Naive thymus-derived CD8-positive, alpha-beta T cell (primary cell): ENCODE data around the gene ROR1. TPM values are rescaled to one million over a fixed set of nuclear protein-coding genes. Genes with fewer than 3 reads are reported as not detected.

Experiments used
- ATAC-seq, 2 donors: fragments of 150-1000 bp; cut with Tn5 transposase in 1 of 2; sonication (Bioruptor Pico), chemical (Tn5 transposase) in 1 of 2; 1 replicate in 1 of 2; 2 replicates in 1 of 2; pipeline ENCODE4 v1.10.0; 2021; ENCODE audit warnings: mild to moderate bottlenecking in 2 of 2, moderate library complexity in 2 of 2
- POLR2A ChIA-PET: fragments of 350-600 bp; sonication (Branson Sonifier 250); formaldehyde crosslinking; loops from one replicate; lab custom pipeline; 2021; ENCODE audit warnings: antibody characterized with exemption; lab: Charles Lee
- DNase-seq, 10 donors: peaks; one replicate each; pipeline versions ENCODE4 v3.0.0 to v3.0.0-alpha.2; 2020 to 2022
- H3K27ac Mint-ChIP-seq, 10 donors: one replicate each; pipeline ENCODE4 v1.8.0; 2020 to 2022; ENCODE audit warnings: mild to moderate bottlenecking in 10 of 10, mixed read lengths in 10 of 10, moderate library complexity in 4 of 10, inconsistent platforms in 1 of 10
- H3K27me3 Mint-ChIP-seq, 5 donors: one replicate each; pipeline ENCODE4 v1.8.0; 2021 to 2022; ENCODE audit warnings: mixed read lengths in 5 of 5
- H3K36me3 Mint-ChIP-seq, 3 donors: one replicate each; pipeline ENCODE4 v1.8.0; 2020 to 2022; ENCODE audit warnings: mixed read lengths in 3 of 3, mild to moderate bottlenecking in 2 of 3, inconsistent platforms in 1 of 3
- H3K4me1 Mint-ChIP-seq, 4 donors: one replicate each; pipeline ENCODE4 v1.8.0; 2021 to 2022; ENCODE audit warnings: mixed read lengths in 4 of 4
- H3K4me3 Mint-ChIP-seq, 10 donors: one replicate each; pipeline ENCODE4 v1.8.0; 2020 to 2022; ENCODE audit warnings: mild to moderate bottlenecking in 10 of 10, mixed read lengths in 10 of 10, moderate library complexity in 6 of 10, inconsistent platforms in 1 of 10
- H3K9me3 Mint-ChIP-seq, 9 donors: one replicate each; pipeline ENCODE4 v1.8.0; 2020 to 2022; ENCODE audit warnings: mixed read lengths in 9 of 9, mild to moderate bottlenecking in 3 of 9, inconsistent platforms in 1 of 9, moderate library complexity in 1 of 9
- polyA plus RNA-seq, 3 donors: library from polyadenylated mRNA; unstranded; fragments of 300-500 nt; fragmentation: Illumina TruSeq; gene quantifications; one replicate each; pipeline ENCODE4 v1.2.3, GENCODE V29; 2021
- total RNA-seq, 8 experiments: library from RNA in 2 of 8; stranded (reverse) in 2 of 8; gene quantifications; one replicate each; pipeline ENCODE4 v1.2.3 and lab custom pipeline; 2021 to 2026

The ROR1 gene
- total and polyA plus RNA-seq, 5 experiments from 2014 or later, result 0.44 to 0.80 TPM; not detected in 3

- H3K27me3 Mint-ChIP-seq, result peaks cover 0 to under 1% (median 0%) of the 10 kb centered on the region in 5 donors
- no peaks in the 10 kb centered on the region for H3K36me3 Mint-ChIP-seq
- no peaks in the 10 kb centered on the region for H3K4me1 Mint-ChIP-seq
- DNase-seq (no peak), ATAC-seq (no peak)
- POLR2A ChIA-PET, result no interaction called here
- no peak overlapping the region for H3K27ac Mint-ChIP-seq
- no peak overlapping the region for H3K4me3 Mint-ChIP-seq
- H3K9me3 Mint-ChIP-seq, result peaks cover 0 to 3% (median 0%) of the 10 kb centered on the region in 9 donors
Measured at GRCh38 chr1:64052777-64053176, 279.0 kb downstream of the ROR1 start.

GRCh38 chr1:64055310-64055709 lies 281.5 kb downstream of the ROR1 start:
- Mint-ChIP-seq H3K27ac (no peak overlapping the region), H3K4me3 (no peak overlapping the region), H3K4me1 (no peaks in the 10 kb centered on the region), H3K9me3 (peaks cover 0 to 20% (median 3%) of the 10 kb centered on the region in 9 donors), H3K36me3 (peaks cover 0 to 3% (median 0%) of the 10 kb centered on the region in 3 donors), H3K27me3 (peaks cover 0 to 3% (median 1%) of the 10 kb centered on the region in 5 donors)
- POLR2A ChIA-PET, result no interaction called here
- DNase-seq (no peak), ATAC-seq (no peak)

GRCh38 chr1:64059556-64059955 lies 285.7 kb downstream of the ROR1 start:
- ATAC-seq (no peak), DNase-seq (no peak)
- Mint-ChIP-seq H3K4me1 (peaks cover 0 to 3% (median 0%) of the 10 kb centered on the region in 4 donors), H3K27me3 (peaks cover 0 to 18% (median 3%) of the 10 kb centered on the region in 5 donors), H3K36me3 (peaks cover 0 to 5% (median 3%) of the 10 kb centered on the region in 3 donors), H3K9me3 (peaks cover 0 to 31% (median 3%) of the 10 kb centered on the region in 9 donors), H3K27ac (no peak overlapping the region), H3K4me3 (no peak overlapping the region)
- POLR2A ChIA-PET, result no interaction called here

- peaks cover 0 to 18% (median 3%) of the 10 kb centered on the region in 5 donors for H3K27me3 Mint-ChIP-seq
- no peak for DNase-seq
- H3K4me3 Mint-ChIP-seq, result no peak overlapping the region
- no peak overlapping the region for H3K27ac Mint-ChIP-seq
- H3K4me1 Mint-ChIP-seq, result peaks cover 0 to 3% (median 0%) of the 10 kb centered on the region in 4 donors
- ATAC-seq, result no peak
- POLR2A ChIA-PET, result no interaction called here
- peaks cover 0 to 31% (median 3%) of the 10 kb centered on the region in 9 donors for H3K9me3 Mint-ChIP-seq
- peaks cover 0 to 5% (median 3%) of the 10 kb centered on the region in 3 donors for H3K36me3 Mint-ChIP-seq
Measured at GRCh38 chr1:64060611-64061302, 286.9 kb downstream of the ROR1 start.

GRCh38 chr1:64061430-64062104 lies 287.8 kb downstream of the ROR1 start:
- ATAC-seq (no peak), DNase-seq (no peak)
- Mint-ChIP-seq H3K27me3 (peaks cover 0 to 18% (median 3%) of the 10 kb centered on the region in 5 donors), H3K27ac (no peak overlapping the region), H3K4me1 (peaks cover 0 to 3% (median 0%) of the 10 kb centered on the region in 4 donors), H3K4me3 (no peak overlapping the region), H3K36me3 (peaks cover 0 to 5% (median 3%) of the 10 kb centered on the region in 3 donors), H3K9me3 (peaks cover 0 to 31% (median 3%) of the 10 kb centered on the region in 9 donors)
- POLR2A ChIA-PET, result no interaction called here

GRCh38 chr1:64062529-64062928 lies 288.7 kb downstream of the ROR1 start:
- no peak overlapping the region for H3K27ac Mint-ChIP-seq
- peaks cover 0 to 5% (median 3%) of the 10 kb centered on the region in 3 donors for H3K36me3 Mint-ChIP-seq
- H3K4me1 Mint-ChIP-seq, result peaks cover 0 to 3% (median 0%) of the 10 kb centered on the region in 4 donors
- H3K4me3 Mint-ChIP-seq, result no peak overlapping the region
- H3K27me3 Mint-ChIP-seq, result peaks cover 0 to 18% (median 3%) of the 10 kb centered on the region in 5 donors
- DNase-seq (no peak), ATAC-seq (no peak)
- H3K9me3 Mint-ChIP-seq, result peaks cover 0 to 30% (median 3%) of the 10 kb centered on the region in 9 donors
- POLR2A ChIA-PET, result no interaction called here

- POLR2A ChIA-PET, result no interaction called here
- H3K4me3 Mint-ChIP-seq, result no peak overlapping the region
- no peak overlapping the region for H3K27ac Mint-ChIP-seq
- H3K27me3 Mint-ChIP-seq, result peaks cover 0 to 18% (median 2%) of the 10 kb centered on the region in 5 donors
- DNase-seq (no peak), ATAC-seq (no peak)
- peaks cover 0 to 3% (median 0%) of the 10 kb centered on the region in 4 donors for H3K4me1 Mint-ChIP-seq
- peaks cover 0 to 25% (median 3%) of the 10 kb centered on the region in 9 donors for H3K9me3 Mint-ChIP-seq
- peaks cover 0 to 5% (median 3%) of the 10 kb centered on the region in 3 donors for H3K36me3 Mint-ChIP-seq
Measured at GRCh38 chr1:64062941-64063581, 289.2 kb downstream of the ROR1 start.

- H3K4me3 Mint-ChIP-seq, result no peak overlapping the region
- no peak overlapping the region for H3K27ac Mint-ChIP-seq
- POLR2A ChIA-PET, result no interaction called here
- DNase-seq (no peak), ATAC-seq (no peak)
- peaks cover 0 to 3% (median 0%) of the 10 kb centered on the region in 4 donors for H3K4me1 Mint-ChIP-seq
- peaks cover 0 to 15% (median 1%) of the 10 kb centered on the region in 5 donors for H3K27me3 Mint-ChIP-seq
- H3K36me3 Mint-ChIP-seq, result peaks cover 0 to 5% (median 0%) of the 10 kb centered on the region in 3 donors
- H3K9me3 Mint-ChIP-seq, result peaks cover 0 to 11% (median 0%) of the 10 kb centered on the region in 9 donors
Measured at GRCh38 chr1:64065571-64065970, 291.8 kb downstream of the ROR1 start.

- H3K4me1 Mint-ChIP-seq, result no peaks in the 10 kb centered on the region
- ATAC-seq, result no peak
- no peaks in the 10 kb centered on the region for H3K36me3 Mint-ChIP-seq
- H3K27ac Mint-ChIP-seq, result no peak overlapping the region
- H3K9me3 Mint-ChIP-seq, result no peaks in the 10 kb centered on the region
- H3K27me3 Mint-ChIP-seq, result peaks cover 0 to 6% (median 0%) of the 10 kb centered on the region in 5 donors
- POLR2A ChIA-PET, result no interaction called here
- no peak for DNase-seq
- no peak overlapping the region for H3K4me3 Mint-ChIP-seq
Measured at GRCh38 chr1:64072089-64072793, 298.4 kb downstream of the ROR1 start.

GRCh38 chr1:64073705-64074104 lies 299.9 kb downstream of the ROR1 start:
- peaks cover 0 to 6% (median 0%) of the 10 kb centered on the region in 5 donors for H3K27me3 Mint-ChIP-seq

GRCh38 chr1:64074767-64075166 lies 300.9 kb downstream of the ROR1 start:
- H3K4me3 Mint-ChIP-seq, result no peak overlapping the region
- DNase-seq, result no peak
- H3K36me3 Mint-ChIP-seq, result no peaks in the 10 kb centered on the region
- no peak for ATAC-seq
- no peaks in the 10 kb centered on the region for H3K9me3 Mint-ChIP-seq
- H3K4me1 Mint-ChIP-seq, result no peaks in the 10 kb centered on the region
- H3K27ac Mint-ChIP-seq, result no peak overlapping the region
- H3K27me3 Mint-ChIP-seq, result peaks cover 0 to 6% (median 0%) of the 10 kb centered on the region in 5 donors
- POLR2A ChIA-PET, result no interaction called here

More at GRCh38 chr1:64073705-64074104, 299.9 kb downstream of the ROR1 start:
- Mint-ChIP-seq H3K9me3 (no peaks in the 10 kb centered on the region), H3K4me3 (no peak overlapping the region), H3K4me1 (no peaks in the 10 kb centered on the region), H3K27ac (no peak overlapping the region), H3K36me3 (no peaks in the 10 kb centered on the region)
- ATAC-seq (no peak), DNase-seq (no peak)
- POLR2A ChIA-PET, result no interaction called here

GRCh38 chr1:64077281-64077940 lies 303.6 kb downstream of the ROR1 start:
- Mint-ChIP-seq H3K27ac (no peak overlapping the region), H3K4me1 (no peaks in the 10 kb centered on the region), H3K9me3 (no peaks in the 10 kb centered on the region), H3K36me3 (no peaks in the 10 kb centered on the region), H3K27me3 (no peaks in the 10 kb centered on the region), H3K4me3 (no peak overlapping the region)
- ATAC-seq, result no peak
- POLR2A ChIA-PET, result no interaction called here
- DNase-seq, result no peak
